Mucosa of descending colon (tissue), 3 donors: ENCODE data around the gene PLEKHG1. TPM values are rescaled to one million over a fixed set of nuclear protein-coding genes. Genes with fewer than 3 reads are reported as not detected.
A peak's percentile ranks its signal among the peaks of the same experiment; 100 is the strongest.

Source experiments
- ATAC-seq: fragments of 200-7000 bp; cut with Tn5 transposase; one replicate; pipeline ENCODE4 v1.9.1; 2020; ENCODE audit warnings: mild to moderate bottlenecking, moderate library complexity
- DNase-seq, 3 donors: peaks; one replicate each; pipeline ENCODE4 v3.0.0-alpha.2; 2020
- H3K36me3 ChIP-seq: fragments of 200-600 bp; one replicate; pipeline ENCODE4 v1.8.0; 2021; ENCODE audit warnings: low read depth, mild to moderate bottlenecking
- H3K4me1 ChIP-seq: fragments of 200-600 bp; one replicate; pipeline ENCODE4 v1.8.0; 2021; ENCODE audit warnings: low read depth, mild to moderate bottlenecking
- H3K4me3 ChIP-seq: fragments of 200-600 bp; one replicate; pipeline ENCODE4 v1.8.0; 2021; ENCODE audit warnings: mild to moderate bottlenecking
- H3K9me3 ChIP-seq: fragments of 200-600 bp; one replicate; pipeline ENCODE4 v1.8.0; 2021; ENCODE audit warnings: mild to moderate bottlenecking
- intact Hi-C, 2 donors: fragments of 100-400 bp; cut with DNase I in 1 of 2; cut with micrococcal nuclease in 1 of 2; formaldehyde crosslinking; loops; one replicate each; pipeline versions ENCODE4 v1.11.0 to v1.11.1; 2022; cut with DNase I, micrococcal nuclease
- long read RNA-seq, 2 donors: library from polyadenylated mRNA; unstranded; transcript quantifications; one replicate each; pipeline ENCODE4 v2.0.0, GENCODE V29; 2019 to 2021
- total RNA-seq, 3 donors: library from RNA; stranded (reverse); fragmentation: NEBNext Ultra II Directional in 2 of 3; extraction: Animal tissue kit (Norgen Biotek cat#: 25700) in 2 of 3; gene quantifications; one replicate each; pipeline versions ENCODE4 v1.2.1 to v1.2.4, GENCODE V29; 2021 to 2023
- TF ChIP-seq, protein P1 (sequence below): fragments of 200-600 bp; IDR thresholded peaks from one replicate; pipeline ENCODE4 v1.8.0; 2022; ENCODE audit warnings: antibody characterized with exemption, mild to moderate bottlenecking
- donor health status: DM: no; HTN: no; CAD: no; lungs with moderate emphysema.
- donor health status: DM: no; HTN: no; CAD: no.
- donor health status: DM: no; HTN: yes; CAD: no.

The PLEKHG1 gene
- 10 to 100 TPM; 24.1 to 49.2 (median 29.1) TPM for total RNA-seq
- long read RNA-seq, donor 1, partial matches to known transcripts: 3 of 9 reads
- long read RNA-seq, donor 1, other reads (novel, unspliced or antisense): 5 of 9 reads
- long read RNA-seq, donor 2, partial matches to known transcripts: 1 of 7 reads
- long read RNA-seq, donor 2, other reads (novel, unspliced or antisense): 4 of 7 reads

DNA sequence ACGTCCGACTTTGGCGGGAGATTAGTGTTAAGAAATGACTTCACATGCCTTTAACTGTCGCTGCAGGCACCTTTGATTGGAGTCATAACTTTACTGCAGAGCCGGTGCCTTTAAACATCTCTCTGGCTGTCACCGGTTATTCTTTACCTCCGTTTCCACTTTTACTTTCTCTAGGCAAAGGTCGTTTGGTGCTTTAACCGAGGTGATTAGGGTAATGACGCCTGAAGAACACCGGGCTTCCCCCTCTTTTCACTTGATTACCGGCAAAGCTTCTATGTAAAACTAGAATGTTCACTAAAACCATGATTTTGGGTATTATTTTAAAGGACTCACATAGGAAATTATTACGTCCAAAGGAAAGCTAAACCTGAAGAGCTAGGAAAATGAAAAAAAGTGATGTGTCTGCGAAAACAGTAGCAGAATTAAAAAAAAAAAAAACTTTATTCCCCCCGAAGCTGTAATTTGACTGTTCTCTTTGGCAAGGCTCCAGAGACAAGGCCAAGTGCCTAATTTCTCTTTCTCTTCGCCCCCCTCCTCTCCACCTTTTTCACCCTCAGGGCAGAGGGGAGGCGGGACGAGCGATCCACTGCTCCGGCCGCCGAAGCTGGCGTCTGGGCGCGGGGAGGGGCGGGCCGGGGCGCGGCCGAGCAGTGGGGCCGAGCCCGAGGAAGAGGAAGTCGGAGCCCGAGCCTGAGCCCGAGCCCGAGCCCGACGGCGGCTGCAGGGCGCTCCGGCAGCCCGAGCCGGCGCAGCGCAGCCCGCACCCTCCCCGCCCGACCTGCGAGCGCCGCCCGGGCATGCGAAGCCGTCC lies at the start of gene PLEKHG1:
Gene PLEKHG1 (plus strand): TSS at position 687 of the 811 bp plus-strand sequence. CDS start 133,797 bp downstream, outside the sequence.
- Histone ChIP-seq H3K36me3 (peaks cover 3% of the 10 kb centered on the region), H3K4me1 (peaks cover 32% of the 10 kb centered on the region), H3K4me3 (peak within 1 kb of the TSS; percentile 80), H3K9me3 (no peaks in the 10 kb centered on the region)
- DNase-seq (peak; percentile 88 to 92 (median 91)), ATAC-seq (peak; percentile 89)
- TF ChIP-seq, protein P1, sequence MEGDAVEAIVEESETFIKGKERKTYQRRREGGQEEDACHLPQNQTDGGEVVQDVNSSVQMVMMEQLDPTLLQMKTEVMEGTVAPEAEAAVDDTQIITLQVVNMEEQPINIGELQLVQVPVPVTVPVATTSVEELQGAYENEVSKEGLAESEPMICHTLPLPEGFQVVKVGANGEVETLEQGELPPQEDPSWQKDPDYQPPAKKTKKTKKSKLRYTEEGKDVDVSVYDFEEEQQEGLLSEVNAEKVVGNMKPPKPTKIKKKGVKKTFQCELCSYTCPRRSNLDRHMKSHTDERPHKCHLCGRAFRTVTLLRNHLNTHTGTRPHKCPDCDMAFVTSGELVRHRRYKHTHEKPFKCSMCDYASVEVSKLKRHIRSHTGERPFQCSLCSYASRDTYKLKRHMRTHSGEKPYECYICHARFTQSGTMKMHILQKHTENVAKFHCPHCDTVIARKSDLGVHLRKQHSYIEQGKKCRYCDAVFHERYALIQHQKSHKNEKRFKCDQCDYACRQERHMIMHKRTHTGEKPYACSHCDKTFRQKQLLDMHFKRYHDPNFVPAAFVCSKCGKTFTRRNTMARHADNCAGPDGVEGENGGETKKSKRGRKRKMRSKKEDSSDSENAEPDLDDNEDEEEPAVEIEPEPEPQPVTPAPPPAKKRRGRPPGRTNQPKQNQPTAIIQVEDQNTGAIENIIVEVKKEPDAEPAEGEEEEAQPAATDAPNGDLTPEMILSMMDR: no peak
- intact Hi-C loops: no loop called here

- no peaks in the 10 kb centered on the region for H3K4me1 ChIP-seq
- no peak overlapping the region for H3K4me3 ChIP-seq
- TF ChIP-seq, protein P1: no peak
- DNase-seq (no peak), ATAC-seq (no peak)
- H3K9me3 ChIP-seq: no peaks in the 10 kb centered on the region
- no peaks in the 10 kb centered on the region for H3K36me3 ChIP-seq
- intact Hi-C loops: no loop called here
These were observed 49.4 kb upstream of the PLEKHG1 start for GRCh38 chr6:150550244-150550643.

GRCh38 chr6:150557043-150557599 lies 42.6 kb upstream of the PLEKHG1 start:
- no peak for ATAC-seq
- intact Hi-C loops: no loop called here
- TF ChIP-seq, protein P1: no peak
- no peak for DNase-seq
- Histone ChIP-seq H3K4me3 (no peak overlapping the region), H3K36me3 (no peaks in the 10 kb centered on the region), H3K4me1 (no peaks in the 10 kb centered on the region), H3K9me3 (no peaks in the 10 kb centered on the region)

GRCh38 chr6:150560004-150560883 lies 39.4 kb upstream of the PLEKHG1 start:
- no peaks in the 10 kb centered on the region for H3K36me3 ChIP-seq
- H3K4me3 ChIP-seq: no peak overlapping the region
- TF ChIP-seq, protein P1: no peak
- DNase-seq: no peak
- ATAC-seq: no peak
- intact Hi-C loops: no loop called here
- H3K4me1 ChIP-seq: no peaks in the 10 kb centered on the region
- no peaks in the 10 kb centered on the region for H3K9me3 ChIP-seq

DNA sequence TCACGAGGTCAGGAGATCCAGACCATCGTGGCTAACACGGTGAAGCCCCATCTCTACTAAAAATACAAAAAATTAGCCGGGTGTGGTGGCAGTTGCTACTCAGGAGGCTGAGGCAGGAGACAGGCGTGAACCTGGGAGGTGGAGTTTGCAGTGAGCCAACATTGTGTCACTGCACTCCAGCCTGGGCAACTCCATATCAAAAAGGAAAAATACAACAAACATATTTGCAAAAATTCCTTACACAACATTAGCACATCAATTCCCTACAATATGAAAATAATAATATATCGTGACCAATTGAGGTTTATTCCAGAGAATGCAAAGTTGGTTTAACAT lies 38.8 kb upstream of the PLEKHG1 start:
- no peak for DNase-seq
- H3K4me1 ChIP-seq: no peaks in the 10 kb centered on the region
- TF ChIP-seq, protein P1: no peak
- no peaks in the 10 kb centered on the region for H3K9me3 ChIP-seq
- ATAC-seq: no peak
- no peak overlapping the region for H3K4me3 ChIP-seq
- H3K36me3 ChIP-seq: no peaks in the 10 kb centered on the region
- intact Hi-C loops: no loop called here
